T-helper 17 cell (primary cell): ENCODE measurements around the gene ARHGAP20. TPM values are rescaled to one million over a fixed set of nuclear protein-coding genes. Genes with fewer than 3 reads are reported as not detected.
A peak's percentile ranks its signal among the peaks of the same experiment; 100 is the strongest.

Experiments used
- ATAC-seq: fragments of 150-1000 bp; cut with Tn5 transposase; 2 replicates; pipeline ENCODE4 v1.10.0; 2021; ENCODE audit warnings: mild to moderate bottlenecking, moderate library complexity
- DNase-seq, 3 donors: peaks; one replicate each; pipeline versions ENCODE4 v3.0.0 to v3.0.0-alpha.2; 2020 to 2021
- H3K9me3 ChIP-seq: one replicate; pipeline ENCODE4 v1.7.0; 2013; ENCODE audit warnings: low read length, mild to moderate bottlenecking; ENCODE audit not compliant: control insufficient read depth, poor library complexity, severe bottlenecking
- H3K27ac Mint-ChIP-seq: one replicate; pipeline ENCODE4 v1.8.0; 2022; ENCODE audit warnings: mild to moderate bottlenecking, moderate library complexity, mixed read lengths
- H3K27me3 Mint-ChIP-seq: one replicate; pipeline ENCODE4 v1.8.0; 2022; ENCODE audit warnings: mixed read lengths
- H3K36me3 Mint-ChIP-seq: one replicate; pipeline ENCODE4 v1.8.0; 2022; ENCODE audit warnings: low read depth, mixed read lengths
- H3K4me1 Mint-ChIP-seq: one replicate; pipeline ENCODE4 v1.8.0; 2022; ENCODE audit warnings: mild to moderate bottlenecking, mixed read lengths
- H3K4me3 Mint-ChIP-seq: one replicate; pipeline ENCODE4 v1.8.0; 2022; ENCODE audit warnings: mild to moderate bottlenecking, moderate library complexity, mixed read lengths
- total RNA-seq, 4 donors: library from RNA in 2 of 4; stranded (reverse) in 2 of 4; gene quantifications; one replicate each; pipeline ENCODE4 v1.2.3 and lab custom pipeline; 2022 to 2026

The ARHGAP20 gene
- total RNA-seq, 2 donors from 2014 or later: 0.07 TPM; not detected in 1

DNA sequence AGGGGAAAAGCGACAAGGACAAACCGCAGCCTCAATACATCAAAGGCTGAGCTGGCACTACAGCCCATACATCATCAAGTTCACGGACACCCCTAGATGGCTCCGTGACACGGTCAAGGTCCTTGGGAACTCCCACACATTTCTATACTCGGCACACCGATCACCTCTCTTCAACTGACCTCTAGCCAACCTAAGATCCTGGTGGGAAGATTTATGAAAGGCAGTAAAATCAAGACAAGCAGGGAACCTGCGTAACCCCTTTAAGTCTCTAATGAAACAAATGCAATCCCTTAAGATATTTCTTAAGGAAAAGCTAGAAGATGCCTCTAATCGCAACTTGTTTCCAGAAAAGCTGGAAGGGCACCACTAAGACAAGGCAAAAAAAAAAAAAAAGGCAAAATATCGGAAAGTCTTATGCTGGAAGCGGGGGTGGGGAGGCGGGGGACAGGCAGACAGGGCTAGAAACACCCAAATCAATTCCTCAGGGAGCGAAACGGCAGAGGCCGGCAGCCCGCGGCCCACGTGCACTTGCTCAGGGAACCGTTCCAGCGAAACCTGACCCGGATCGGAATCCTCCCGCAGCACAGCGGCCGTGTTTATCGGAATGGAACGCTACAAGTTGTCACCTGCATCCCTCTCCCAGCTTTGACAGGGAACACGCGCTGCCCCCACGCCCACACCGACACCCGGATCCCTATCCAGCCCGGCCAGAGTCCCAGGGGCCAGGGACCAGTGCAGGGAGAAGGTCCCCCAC is 1.4 kb downstream of the ARHGAP20 start:
- Mint-ChIP-seq H3K27ac (no peak overlapping the region), H3K4me1 (peaks cover 11% of the 10 kb centered on the region), H3K4me3 (peak overlapping the region; percentile 80), H3K27me3 (peaks cover 72% of the 10 kb centered on the region), H3K36me3 (peaks cover 8% of the 10 kb centered on the region)
- DNase-seq (no peak), ATAC-seq (no peak)
- H3K9me3 ChIP-seq: no peaks in the 10 kb centered on the region

GRCh38 chr11:110704210-110704864 is 7.9 kb downstream of the ARHGAP20 start:
- no peak for ATAC-seq
- peaks cover 26% of the 10 kb centered on the region for H3K27me3 Mint-ChIP-seq
- no peaks in the 10 kb centered on the region for H3K9me3 ChIP-seq
- H3K27ac Mint-ChIP-seq: no peak overlapping the region
- H3K4me1 Mint-ChIP-seq: no peaks in the 10 kb centered on the region
- no peak for DNase-seq
- peaks cover 2% of the 10 kb centered on the region for H3K36me3 Mint-ChIP-seq
- no peak overlapping the region for H3K4me3 Mint-ChIP-seq

DNA sequence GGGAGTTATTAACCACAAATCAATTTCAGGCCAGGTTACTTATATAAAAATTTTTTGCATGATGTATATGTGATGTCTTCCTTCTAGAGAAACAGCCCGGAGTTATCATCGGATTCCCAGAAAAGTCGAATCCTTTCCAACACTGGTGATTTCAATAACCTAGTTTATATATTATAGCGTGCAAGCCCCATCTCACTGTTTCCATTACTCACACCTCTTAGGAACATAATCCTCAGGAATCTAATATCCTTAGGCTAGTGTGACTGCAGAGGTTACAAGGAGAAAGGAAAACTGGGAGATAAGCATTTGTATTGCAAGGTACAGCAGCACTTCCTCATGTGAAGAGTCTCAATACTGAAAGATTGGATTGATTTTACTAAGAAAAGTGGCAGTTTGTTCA is 20.3 kb downstream of the ARHGAP20 start:
- peaks cover 9% of the 10 kb centered on the region for H3K27me3 Mint-ChIP-seq
- ATAC-seq: no peak
- H3K36me3 Mint-ChIP-seq: no peaks in the 10 kb centered on the region
- no peaks in the 10 kb centered on the region for H3K4me1 Mint-ChIP-seq
- H3K9me3 ChIP-seq: no peaks in the 10 kb centered on the region
- DNase-seq: no peak
- no peak overlapping the region for H3K27ac Mint-ChIP-seq
- no peak overlapping the region for H3K4me3 Mint-ChIP-seq

- peaks cover 9% of the 10 kb centered on the region for H3K27me3 Mint-ChIP-seq
- no peaks in the 10 kb centered on the region for H3K36me3 Mint-ChIP-seq
- no peak overlapping the region for H3K4me3 Mint-ChIP-seq
- no peaks in the 10 kb centered on the region for H3K9me3 ChIP-seq
- no peaks in the 10 kb centered on the region for H3K4me1 Mint-ChIP-seq
- no peak overlapping the region for H3K27ac Mint-ChIP-seq
- no peak for ATAC-seq
- no peak for DNase-seq
Observed at GRCh38 chr11:110689306-110689705, 22.9 kb downstream of the ARHGAP20 start.

DNA sequence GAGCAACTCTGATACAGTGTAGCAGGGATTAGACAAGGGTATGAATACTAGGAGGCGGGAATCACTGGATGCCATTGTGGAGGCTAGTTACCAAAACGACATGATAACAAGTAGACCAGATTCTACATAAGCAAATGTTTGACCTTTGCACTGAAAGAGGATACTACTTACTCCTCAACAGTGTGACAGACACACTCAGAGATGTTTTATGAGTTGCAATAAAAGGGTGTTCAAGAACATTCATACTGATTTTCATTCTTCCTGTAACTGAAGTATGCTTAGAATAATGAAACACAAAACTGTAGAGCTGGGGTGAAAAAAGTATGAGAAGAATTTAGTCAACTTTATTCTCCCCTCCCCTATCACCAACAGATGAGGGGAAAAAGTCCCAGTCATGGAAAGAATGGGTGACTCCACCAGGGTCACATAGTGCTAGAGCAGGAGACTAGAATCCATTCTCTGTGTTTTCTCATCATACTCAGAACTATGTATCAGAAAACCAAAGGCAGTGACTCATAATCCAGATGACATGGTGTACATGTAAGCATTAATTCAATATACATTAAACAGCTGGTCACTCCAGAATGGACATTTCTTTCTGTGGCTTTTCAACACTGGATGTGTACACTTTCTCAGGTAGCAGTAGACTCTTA is 32.8 kb downstream of the ARHGAP20 start:
- no peaks in the 10 kb centered on the region for H3K4me1 Mint-ChIP-seq
- no peak overlapping the region for H3K27ac Mint-ChIP-seq
- H3K36me3 Mint-ChIP-seq: no peaks in the 10 kb centered on the region
- no peak overlapping the region for H3K4me3 Mint-ChIP-seq
- H3K27me3 Mint-ChIP-seq: peaks cover 5% of the 10 kb centered on the region
- ATAC-seq: no peak
- no peak for DNase-seq
- H3K9me3 ChIP-seq: no peaks in the 10 kb centered on the region

DNA sequence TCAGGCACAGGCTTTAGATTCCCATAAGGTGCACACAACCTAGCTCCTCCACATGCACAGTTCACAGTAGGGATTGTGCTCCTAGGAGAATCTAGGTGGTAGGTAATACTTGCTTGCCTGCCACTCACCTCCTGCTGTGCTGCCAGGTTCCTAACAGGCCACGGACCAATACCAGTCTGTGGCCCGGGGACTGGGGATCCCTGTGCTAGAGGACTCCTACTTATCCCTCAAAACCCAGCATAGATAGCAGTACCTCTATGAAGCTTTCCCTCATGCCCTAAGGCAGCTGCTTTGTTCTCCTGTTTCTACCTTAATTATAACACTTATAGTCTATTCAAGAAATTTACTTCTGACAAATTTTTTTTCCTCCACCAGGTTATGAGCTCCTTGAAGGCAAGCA is 36.7 kb downstream of the ARHGAP20 start:
- Mint-ChIP-seq H3K27ac (no peak overlapping the region), H3K27me3 (peaks cover 5% of the 10 kb centered on the region), H3K4me3 (no peak overlapping the region), H3K36me3 (no peaks in the 10 kb centered on the region), H3K4me1 (no peaks in the 10 kb centered on the region)
- H3K9me3 ChIP-seq: no peaks in the 10 kb centered on the region
- ATAC-seq: no peak
- DNase-seq: no peak

GRCh38 chr11:110665689-110666465 is 46.4 kb downstream of the ARHGAP20 start:
- H3K27ac Mint-ChIP-seq: no peak overlapping the region
- H3K9me3 ChIP-seq: no peaks in the 10 kb centered on the region
- H3K27me3 Mint-ChIP-seq: peaks cover 5% of the 10 kb centered on the region
- ATAC-seq (no peak), DNase-seq (no peak)
- H3K4me3 Mint-ChIP-seq: no peak overlapping the region
- H3K36me3 Mint-ChIP-seq: no peaks in the 10 kb centered on the region
- no peaks in the 10 kb centered on the region for H3K4me1 Mint-ChIP-seq

GRCh38 chr11:110655967-110656366 is 56.3 kb downstream of the ARHGAP20 start:
- no peak overlapping the region for H3K27ac Mint-ChIP-seq
- no peak for ATAC-seq
- H3K36me3 Mint-ChIP-seq: no peaks in the 10 kb centered on the region

GRCh38 chr11:110654456-110654855 is 57.8 kb downstream of the ARHGAP20 start:
- H3K27ac Mint-ChIP-seq: no peak overlapping the region
- ATAC-seq: no peak
- peaks cover 13% of the 10 kb centered on the region for H3K27me3 Mint-ChIP-seq
- no peak for DNase-seq
- H3K9me3 ChIP-seq: no peaks in the 10 kb centered on the region
- H3K4me3 Mint-ChIP-seq: no peak overlapping the region
- H3K36me3 Mint-ChIP-seq: no peaks in the 10 kb centered on the region
- H3K4me1 Mint-ChIP-seq: no peaks in the 10 kb centered on the region

More at GRCh38 chr11:110655967-110656366, 56.3 kb downstream of the ARHGAP20 start:
- no peak for DNase-seq
- no peaks in the 10 kb centered on the region for H3K9me3 ChIP-seq
- H3K4me3 Mint-ChIP-seq: no peak overlapping the region
- peaks cover 13% of the 10 kb centered on the region for H3K27me3 Mint-ChIP-seq
- H3K4me1 Mint-ChIP-seq: no peaks in the 10 kb centered on the region

GRCh38 chr11:110645253-110645652 is 67.0 kb downstream of the ARHGAP20 start:
- Mint-ChIP-seq H3K27ac (no peak overlapping the region), H3K27me3 (peaks cover 11% of the 10 kb centered on the region), H3K4me3 (no peak overlapping the region), H3K36me3 (no peaks in the 10 kb centered on the region), H3K4me1 (peaks cover 3% of the 10 kb centered on the region)
- no peak for DNase-seq
- H3K9me3 ChIP-seq: peaks cover 3% of the 10 kb centered on the region
- ATAC-seq: no peak

DNA sequence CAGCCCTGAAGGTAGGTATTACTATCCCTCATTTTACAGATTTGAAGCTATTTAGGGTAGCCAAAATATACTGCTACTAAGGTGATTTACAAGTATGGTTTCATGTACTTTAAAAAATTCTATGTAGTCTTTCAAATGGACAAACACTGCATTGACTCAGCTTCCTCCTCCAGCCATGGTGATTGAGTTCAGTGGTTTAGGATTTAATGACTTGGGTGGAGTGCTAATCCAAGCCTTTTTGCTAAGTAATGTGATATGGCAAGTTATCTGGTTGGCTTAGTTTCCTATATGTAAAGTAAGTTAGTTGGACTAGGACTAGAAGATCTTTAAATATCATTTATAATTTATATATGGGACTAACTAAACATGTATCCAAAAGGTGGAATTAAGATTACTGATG is 77.9 kb downstream of the ARHGAP20 start:
- no peaks in the 10 kb centered on the region for H3K9me3 ChIP-seq
- H3K27me3 Mint-ChIP-seq: peaks cover 6% of the 10 kb centered on the region
- peaks cover 4% of the 10 kb centered on the region for H3K4me1 Mint-ChIP-seq
- no peaks in the 10 kb centered on the region for H3K36me3 Mint-ChIP-seq
- ATAC-seq: no peak
- no peak for DNase-seq
- H3K27ac Mint-ChIP-seq: no peak overlapping the region
- H3K4me3 Mint-ChIP-seq: no peak overlapping the region

DNA sequence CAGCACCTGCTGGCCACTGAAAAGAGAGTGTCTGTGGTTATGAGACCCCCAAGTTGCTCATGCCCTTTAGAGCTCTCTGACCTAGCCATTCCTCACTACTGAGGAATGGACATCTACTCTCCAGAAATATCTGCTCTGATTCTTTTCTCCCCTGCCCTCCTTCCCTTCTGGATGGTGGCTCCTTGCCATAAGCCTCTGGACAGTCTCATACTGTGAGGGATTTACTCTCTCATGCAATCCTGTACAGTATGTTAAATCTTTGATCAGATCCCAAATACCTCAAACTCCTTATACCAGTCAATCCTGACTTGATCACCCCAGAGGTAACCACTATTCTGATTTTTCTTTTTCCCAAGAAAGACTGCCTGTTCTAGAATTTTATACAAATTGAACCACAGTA is 80.7 kb downstream of the ARHGAP20 start:
- H3K4me3 Mint-ChIP-seq: no peak overlapping the region

DNA sequence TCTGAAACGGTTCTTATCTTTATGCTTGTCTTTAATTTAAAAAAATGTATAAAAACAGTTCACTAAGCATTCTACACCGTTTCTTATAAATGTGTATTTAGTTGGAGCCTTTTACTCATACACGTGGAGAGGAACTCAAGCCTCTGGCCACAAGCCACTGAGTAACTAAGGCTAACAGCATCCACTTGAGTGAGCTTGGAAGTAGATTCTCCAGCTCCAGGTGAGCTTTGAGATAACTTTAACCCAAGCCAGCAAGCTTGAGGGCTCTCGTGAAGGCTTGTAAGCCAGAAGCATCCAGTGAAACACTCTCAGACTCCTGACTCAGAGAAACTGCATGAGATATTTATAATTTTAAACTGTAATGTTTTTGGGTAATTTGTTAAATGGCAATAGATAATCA is 82.6 kb downstream of the ARHGAP20 start:
- DNase-seq (no peak), ATAC-seq (no peak)
- H3K9me3 ChIP-seq: no peaks in the 10 kb centered on the region
- no peak overlapping the region for H3K4me3 Mint-ChIP-seq
- H3K27ac Mint-ChIP-seq: no peak overlapping the region
- peaks cover 6% of the 10 kb centered on the region for H3K27me3 Mint-ChIP-seq
- H3K4me1 Mint-ChIP-seq: peaks cover 4% of the 10 kb centered on the region
- no peaks in the 10 kb centered on the region for H3K36me3 Mint-ChIP-seq

More for the DNA sequence above, 80.7 kb downstream of the ARHGAP20 start:
- ATAC-seq (no peak), DNase-seq (no peak)
- no peaks in the 10 kb centered on the region for H3K9me3 ChIP-seq
- Mint-ChIP-seq H3K4me1 (peaks cover 4% of the 10 kb centered on the region), H3K27ac (no peak overlapping the region), H3K36me3 (no peaks in the 10 kb centered on the region), H3K27me3 (peaks cover 6% of the 10 kb centered on the region)
